Karpas-422 (cell line): Measurements from ENCODE around the gene ZNF646. TPM values are rescaled to one million over a fixed set of nuclear protein-coding genes. Genes with fewer than 3 reads are reported as not detected.

Experiments
- DNase-seq: peaks from one replicate; pipeline ENCODE4 v3.0.0-alpha.2; 2015
- H2AFZ ChIP-seq: fragments of 200-600 bp; sonication (generic); 2 replicates; pipeline ENCODE4 v1.6.1; 2014; ENCODE audit warnings: antibody characterized with exemption, low read length, mixed read lengths
- H3K27ac ChIP-seq: fragments of 200-600 bp; sonication (generic); 2 replicates; pipeline ENCODE4 v1.5.1; 2014; ENCODE audit warnings: mild to moderate bottlenecking, low read length, moderate library complexity
- H3K27me3 ChIP-seq: fragments of 200-600 bp; sonication (generic); 2 replicates; pipeline ENCODE4 v1.6.1; 2014; ENCODE audit warnings: low read length, mixed read lengths
- H3K36me3 ChIP-seq: fragments of 200-600 bp; sonication (generic); 2 replicates; pipeline ENCODE4 v1.6.1; 2014; ENCODE audit warnings: low read length, mixed read lengths; ENCODE audit not compliant: insufficient read depth
- H3K4me1 ChIP-seq: fragments of 200-600 bp; sonication (generic); 2 replicates; pipeline ENCODE4 v1.6.1; 2014; ENCODE audit warnings: mild to moderate bottlenecking, low read length, mixed read lengths
- H3K4me2 ChIP-seq: fragments of 200-600 bp; sonication (generic); 2 replicates; pipeline ENCODE4 v1.6.1; 2014; ENCODE audit warnings: low read length, low read depth, mild to moderate bottlenecking; ENCODE audit not compliant: poor library complexity, severe bottlenecking
- H3K4me3 ChIP-seq: fragments of 200-600 bp; sonication (generic); 2 replicates; pipeline ENCODE4 v1.5.1; 2014; ENCODE audit warnings: mild to moderate bottlenecking, antibody characterized with exemption, low read length, mixed read lengths
- H3K79me2 ChIP-seq: fragments of 200-600 bp; sonication (generic); 2 replicates; pipeline ENCODE4 v1.6.1; 2014; ENCODE audit warnings: mild to moderate bottlenecking, low read length, mixed read lengths
- H3K9ac ChIP-seq: fragments of 200-600 bp; sonication (generic); 2 replicates; pipeline ENCODE4 v1.6.0; 2014; ENCODE audit warnings: low read length
- H3K9me2 ChIP-seq: fragments of 200-600 bp; sonication (generic), shearing (Covaris generic); replicated peaks from 2 replicates; pipeline ENCODE4 v1.6.0; 2014; ENCODE audit warnings: mild to moderate bottlenecking, low read length, moderate library complexity; ENCODE audit not compliant: insufficient read depth
- H3K9me3 ChIP-seq: fragments of 300-700, 200-600 bp; sonication (generic); 2 replicates; pipeline ENCODE4 v1.6.1; 2014; ENCODE audit warnings: low read length, mixed read lengths
- H4K20me1 ChIP-seq: fragments of 200-600 bp; sonication (generic); 2 replicates; pipeline ENCODE4 v1.6.1; 2014; ENCODE audit warnings: mild to moderate bottlenecking, antibody characterized with exemption, low read length, low read depth; ENCODE audit not compliant: insufficient read depth
- total RNA-seq: library from RNA; depleted of rRNA; stranded (reverse); fragments of >200 nt; shearing (Covaris generic); gene quantifications from 2 replicates; pipeline ENCODE4 v1.2.3, GENCODE V29; 2014; ENCODE audit warnings: low replicate concordance

ZNF646 gene
- total RNA-seq, 1 experiment from 2014 or later: 22.0 TPM

DNA sequence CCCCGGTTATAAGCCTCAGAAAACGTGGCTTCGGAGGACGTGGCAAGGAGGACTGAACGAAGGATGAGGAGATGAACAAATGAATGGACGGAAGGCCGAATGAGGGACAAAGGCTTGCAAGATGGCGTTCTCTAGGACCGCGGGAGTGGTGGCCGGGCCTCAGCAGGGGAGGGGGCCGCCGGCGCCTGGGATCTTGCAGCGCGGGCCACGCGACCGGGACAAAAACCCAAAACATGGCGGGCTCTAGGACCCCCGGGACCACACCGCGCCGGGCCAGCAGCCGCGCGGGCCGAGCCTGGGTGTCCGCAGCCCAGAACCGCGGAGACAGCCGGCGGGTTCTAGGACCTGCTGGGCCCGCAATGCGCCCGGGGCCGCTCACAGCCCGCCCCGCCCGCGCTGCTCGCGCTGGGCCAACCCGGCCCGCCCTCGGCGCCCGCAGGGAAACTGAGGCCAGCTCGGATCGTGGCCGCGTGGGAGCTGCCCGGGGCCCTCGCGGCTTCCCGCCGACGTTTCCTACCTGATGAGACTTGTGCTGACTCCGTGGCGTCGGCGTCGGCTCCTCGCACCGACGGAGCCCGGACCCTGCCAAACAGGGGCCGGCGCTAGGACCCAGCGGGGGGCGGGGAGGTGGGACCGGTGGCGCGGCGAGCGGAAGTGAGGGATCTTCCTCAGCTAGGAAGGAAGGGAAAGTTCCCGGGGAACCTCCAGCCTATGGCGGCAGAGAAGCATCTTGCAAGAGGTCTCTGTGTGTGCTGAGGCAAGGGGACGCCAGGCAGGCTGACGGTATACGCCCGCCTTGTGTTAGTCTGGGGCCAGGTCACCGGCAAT is 866 bp upstream of the ZNF646 start:
- Histone ChIP-seq H3K9me2 (no peaks in the 10 kb centered on the region), H3K36me3 (0 out of 2 replicates have a peak, but pooled peaks cover 6% of the 10 kb centered on the region), H3K9me3 (no peaks in the 10 kb centered on the region), H3K9ac (peak overlapping the region; percentile 90), H3K79me2 (peaks cover 74% of the 10 kb centered on the region), H3K4me1 (peaks cover 24% of the 10 kb centered on the region), H3K4me3 (peak overlapping the region; percentile 94), H4K20me1 (peaks cover 6% of the 10 kb centered on the region; the same call in 1 of the 2 replicates), H3K4me2 (peak overlapping the region; percentile 90), H2AFZ (peak overlapping the region; percentile 64; the same call in 1 of the 2 replicates), H3K27ac (peak overlapping the region; percentile 80), H3K27me3 (no peaks in the 10 kb centered on the region)
- DNase-seq: peak; percentile 95

- H3K9me3 ChIP-seq: no peaks in the 10 kb centered on the region
- H3K9me2 ChIP-seq: no peaks in the 10 kb centered on the region
- H4K20me1 ChIP-seq: peaks cover 6% of the 10 kb centered on the region; the same call in 1 of the 2 replicates
- H3K4me2 ChIP-seq: peak overlapping the region; percentile 90
- H3K4me1 ChIP-seq: peaks cover 24% of the 10 kb centered on the region
- peaks cover 65% of the 10 kb centered on the region for H3K79me2 ChIP-seq
- no peak for DNase-seq
- no peaks in the 10 kb centered on the region for H3K27me3 ChIP-seq
- 0 out of 2 replicates have a peak, but pooled peaks cover 6% of the 10 kb centered on the region for H3K36me3 ChIP-seq
- peak overlapping the region; percentile 90 for H3K9ac ChIP-seq
- peak overlapping the region; percentile 94 for H3K4me3 ChIP-seq
- no peak overlapping the region for H2AFZ ChIP-seq
- H3K27ac ChIP-seq: peak overlapping the region; percentile 72
Observed at GRCh38 chr16:31074814-31075183, 577 bp downstream of the ZNF646 start.

GRCh38 chr16:31076319-31076718 is 2.1 kb downstream of the ZNF646 start:
- peaks cover 59% of the 10 kb centered on the region for H3K79me2 ChIP-seq
- no peak overlapping the region for H2AFZ ChIP-seq
- H3K36me3 ChIP-seq: 0 out of 2 replicates have a peak, but pooled peaks cover 6% of the 10 kb centered on the region
- H3K9ac ChIP-seq: no peak overlapping the region
- no peaks in the 10 kb centered on the region for H3K27me3 ChIP-seq
- H3K4me1 ChIP-seq: peaks cover 24% of the 10 kb centered on the region
- no peak overlapping the region for H3K4me3 ChIP-seq
- no peak overlapping the region for H3K27ac ChIP-seq
- H3K4me2 ChIP-seq: no peak overlapping the region
- no peaks in the 10 kb centered on the region for H3K9me3 ChIP-seq
- no peak for DNase-seq
- H3K9me2 ChIP-seq: no peaks in the 10 kb centered on the region
- H4K20me1 ChIP-seq: peaks cover 6% of the 10 kb centered on the region; the same call in 1 of the 2 replicates

- Histone ChIP-seq H3K36me3 (0 out of 2 replicates have a peak, but pooled peaks cover 6% of the 10 kb centered on the region), H3K9ac (no peak overlapping the region), H3K27me3 (no peaks in the 10 kb centered on the region), H2AFZ (no peak overlapping the region), H3K79me2 (peaks cover 52% of the 10 kb centered on the region), H3K27ac (no peak overlapping the region), H3K4me1 (peaks cover 16% of the 10 kb centered on the region), H3K9me2 (no peaks in the 10 kb centered on the region), H3K9me3 (no peaks in the 10 kb centered on the region), H4K20me1 (peaks cover 6% of the 10 kb centered on the region; the same call in 1 of the 2 replicates), H3K4me2 (no peak overlapping the region), H3K4me3 (no peak overlapping the region)
- no peak for DNase-seq
Observed at GRCh38 chr16:31077024-31077423, 2.8 kb downstream of the ZNF646 start.

GRCh38 chr16:31077592-31078396 is 3.6 kb downstream of the ZNF646 start:
- Histone ChIP-seq H3K9me2 (no peaks in the 10 kb centered on the region), H3K36me3 (0 out of 2 replicates have a peak, but pooled peaks cover 6% of the 10 kb centered on the region), H3K9ac (no peak overlapping the region), H3K4me3 (no peak overlapping the region), H3K9me3 (no peaks in the 10 kb centered on the region), H3K27me3 (no peaks in the 10 kb centered on the region), H4K20me1 (peaks cover 6% of the 10 kb centered on the region; the same call in 1 of the 2 replicates), H3K4me2 (no peak overlapping the region), H3K79me2 (peaks cover 44% of the 10 kb centered on the region), H3K27ac (no peak overlapping the region), H3K4me1 (peaks cover 12% of the 10 kb centered on the region), H2AFZ (no peak overlapping the region)
- peak; percentile 41 for DNase-seq

- Histone ChIP-seq H3K9me2 (no peaks in the 10 kb centered on the region), H3K36me3 (0 out of 2 replicates have a peak, but pooled peaks cover 6% of the 10 kb centered on the region), H3K4me1 (peaks cover 12% of the 10 kb centered on the region), H3K9me3 (no peaks in the 10 kb centered on the region), H3K27me3 (no peaks in the 10 kb centered on the region), H3K9ac (no peak overlapping the region), H3K4me3 (no peak overlapping the region), H2AFZ (no peak overlapping the region), H3K27ac (no peak overlapping the region), H4K20me1 (peaks cover 6% of the 10 kb centered on the region; the same call in 1 of the 2 replicates), H3K4me2 (no peak overlapping the region), H3K79me2 (peaks cover 39% of the 10 kb centered on the region)
- DNase-seq: no peak
Observed at GRCh38 chr16:31078597-31079341, 4.5 kb downstream of the ZNF646 start.

- Histone ChIP-seq H3K4me1 (peaks cover 12% of the 10 kb centered on the region), H3K9me3 (no peaks in the 10 kb centered on the region), H3K36me3 (0 out of 2 replicates have a peak, but pooled peaks cover 6% of the 10 kb centered on the region), H4K20me1 (peaks cover 6% of the 10 kb centered on the region; the same call in 1 of the 2 replicates), H3K79me2 (peaks cover 38% of the 10 kb centered on the region), H3K4me2 (no peak overlapping the region), H3K27ac (no peak overlapping the region), H2AFZ (no peak overlapping the region), H3K4me3 (no peak overlapping the region), H3K9me2 (no peaks in the 10 kb centered on the region), H3K27me3 (no peaks in the 10 kb centered on the region), H3K9ac (no peak overlapping the region)
- no peak for DNase-seq
Observed at GRCh38 chr16:31079342-31079944, 5.2 kb downstream of the ZNF646 start.
